SIG-M5 treated with dmso at 0.1 percent for 504 hours (cell line): ENCODE data around the gene CCT5.
"Not testable (repeated sequence)": the region's sequence is repeated elsewhere in the genome, so short reads cannot be mapped to it uniquely, and the experiment has no call there.

ENCODE experiments used
- DNase-seq: peaks from one replicate; lab custom pipeline; 2025; ENCODE audit not compliant: unreplicated experiment; lab: John Stamatoyannopoulos, UW

CCT5 gene

DNA sequence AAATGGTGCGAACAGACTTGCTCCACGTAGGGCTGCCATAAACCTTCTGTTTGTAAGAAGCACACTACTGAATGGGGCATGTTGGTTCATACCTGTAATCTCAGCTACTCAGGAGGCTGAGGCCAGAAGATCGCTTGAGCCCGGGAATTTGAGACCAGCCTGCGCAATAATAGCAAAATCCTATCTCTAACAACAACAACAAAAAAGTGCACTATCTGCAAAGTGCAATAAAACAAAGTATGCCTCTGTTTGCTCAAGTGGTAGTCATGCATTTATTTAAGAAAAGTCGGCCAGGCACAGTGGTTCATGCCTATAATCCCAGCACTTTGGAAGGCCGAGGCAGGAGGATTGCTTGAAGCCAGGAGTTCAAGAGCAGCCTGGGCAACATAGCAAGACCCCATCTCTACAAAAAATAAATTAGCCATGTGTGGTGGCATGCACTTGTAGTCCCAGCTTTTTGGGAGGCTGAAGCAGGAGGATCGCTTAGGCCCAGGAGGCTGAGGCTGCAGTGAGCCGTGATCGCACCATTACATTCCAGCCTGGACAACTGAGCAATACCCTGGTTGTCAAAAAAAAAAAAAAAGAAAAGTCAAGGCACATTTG, 5.6 kb upstream of the CCT5 start:
- DNase-seq, result no peak

DNA sequence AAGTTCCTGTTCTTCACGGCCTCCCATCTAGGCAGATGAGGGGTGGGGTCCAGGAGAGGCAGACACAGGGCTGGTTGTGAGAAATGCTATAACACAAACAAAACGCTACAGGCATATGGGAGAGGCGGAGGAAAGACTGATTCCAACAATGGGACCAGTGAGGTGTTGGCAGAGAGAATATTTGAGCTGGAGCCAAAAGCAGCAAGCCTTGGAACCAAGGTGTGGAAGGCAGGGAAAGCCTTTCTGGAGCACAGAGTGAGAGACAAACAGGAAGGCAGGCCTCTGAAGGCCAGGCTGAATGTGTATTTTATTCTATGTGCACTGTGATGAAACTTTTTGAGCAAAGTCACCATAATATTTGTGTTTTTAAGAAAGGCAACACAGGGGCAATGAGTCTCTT, 3.3 kb upstream of the CCT5 start:
- DNase-seq, result no peak

DNA sequence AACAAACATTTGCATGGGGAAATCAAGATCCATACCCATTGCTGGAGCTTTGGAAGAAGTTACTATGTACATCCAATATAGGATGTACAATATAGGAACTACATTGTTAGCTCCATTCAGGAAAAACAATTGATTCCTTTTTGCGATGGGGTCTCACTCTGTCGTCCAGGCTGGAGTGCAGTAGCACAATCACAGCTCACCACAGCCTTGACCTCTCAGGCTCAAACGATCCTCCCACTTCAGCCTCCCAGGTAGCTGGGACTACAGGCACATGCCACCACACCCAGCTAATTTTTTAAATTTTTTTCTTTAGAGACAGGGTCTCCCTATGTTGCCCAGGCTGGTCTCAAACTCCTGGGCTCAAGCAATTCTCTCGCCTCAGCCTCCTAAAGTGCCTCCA, 2.9 kb upstream of the CCT5 start:
- not testable (repeated sequence) for DNase-seq

DNA sequence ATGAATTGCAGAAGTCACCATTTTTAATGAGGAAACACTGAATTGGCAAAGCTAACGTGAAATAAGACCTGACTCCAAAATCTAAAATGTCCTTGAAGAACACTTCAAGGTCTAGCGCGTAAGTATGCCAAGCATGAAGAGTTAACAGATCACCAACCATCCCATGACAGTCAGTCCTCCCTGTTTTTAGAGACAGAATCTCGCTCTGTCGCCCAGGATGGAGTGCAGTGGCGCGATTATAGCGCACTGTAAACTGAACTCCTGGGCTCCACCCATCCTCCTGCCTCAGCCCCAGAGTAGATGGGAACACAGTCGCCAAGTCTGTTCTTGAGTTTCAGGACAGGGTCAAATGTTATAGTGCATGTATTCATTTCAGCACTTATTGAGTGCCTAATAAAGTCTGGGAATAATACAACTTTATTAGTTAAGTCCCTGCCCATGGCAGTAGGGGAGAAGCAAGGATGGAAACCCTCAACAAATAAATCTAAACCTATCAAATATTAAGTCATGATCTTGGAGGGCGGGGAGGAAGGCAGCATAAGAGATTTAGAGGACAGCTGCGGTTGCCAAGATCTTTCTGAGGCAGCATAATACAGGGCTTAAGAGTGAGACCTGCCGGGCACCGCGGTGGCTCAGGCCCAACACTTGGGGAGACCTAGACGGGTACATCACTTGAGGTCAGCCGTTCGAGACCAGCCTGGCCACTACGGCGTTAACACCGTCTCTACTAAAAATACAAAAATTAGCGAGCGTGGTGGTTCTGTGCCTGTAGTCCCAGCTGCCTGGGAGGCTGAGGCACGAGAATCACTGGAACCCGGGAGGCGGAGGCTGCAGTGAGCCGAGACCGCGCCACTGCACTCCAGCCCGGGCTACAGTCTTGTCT, 1.5 kb upstream of the CCT5 start:
- DNase-seq, result no peak

DNA sequence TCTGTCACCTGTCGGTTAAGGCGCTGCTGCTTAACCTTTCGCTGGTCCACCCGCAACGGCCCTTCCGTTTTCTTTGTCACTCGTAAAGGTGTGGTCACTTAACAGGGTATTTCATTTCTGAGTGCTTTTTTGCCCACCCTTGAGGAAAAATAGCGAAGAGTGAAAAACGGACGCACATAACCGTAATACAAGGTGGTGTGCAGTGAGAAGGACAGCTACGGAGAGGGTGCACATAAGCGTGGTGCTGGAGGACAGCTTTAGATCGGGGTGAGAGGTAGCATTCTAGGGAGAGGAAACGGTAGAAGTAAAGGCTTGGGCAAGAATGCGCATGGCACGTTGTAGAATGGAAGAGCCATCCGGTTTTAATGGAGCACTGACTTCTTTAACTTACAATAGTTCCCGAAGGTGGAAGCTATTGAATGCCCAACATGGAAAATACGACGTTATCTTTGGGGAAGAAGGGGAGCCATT, 761 bp downstream of the CCT5 start:
- DNase-seq, result peak; percentile 27

DNA sequence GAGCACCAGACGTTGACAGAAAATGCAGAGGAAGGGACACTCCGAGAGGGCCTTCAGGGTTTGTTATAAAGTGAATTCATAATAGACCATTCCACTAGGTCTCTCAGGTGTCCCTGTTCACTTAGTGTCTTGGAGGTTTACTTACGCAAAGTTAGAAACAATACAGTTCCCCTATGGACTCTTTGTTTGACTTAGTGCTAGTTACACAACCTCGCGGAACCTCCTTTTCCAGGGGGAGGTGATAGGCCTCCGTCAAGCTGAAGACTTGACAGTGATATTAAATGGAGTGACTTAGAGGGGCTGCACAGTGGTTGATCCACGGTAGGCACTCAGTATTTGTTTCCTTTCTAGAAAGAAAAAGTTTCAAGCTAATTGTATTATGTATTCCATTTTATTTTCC, 1.3 kb downstream of the CCT5 start:
- DNase-seq, result peak; percentile 77

DNA sequence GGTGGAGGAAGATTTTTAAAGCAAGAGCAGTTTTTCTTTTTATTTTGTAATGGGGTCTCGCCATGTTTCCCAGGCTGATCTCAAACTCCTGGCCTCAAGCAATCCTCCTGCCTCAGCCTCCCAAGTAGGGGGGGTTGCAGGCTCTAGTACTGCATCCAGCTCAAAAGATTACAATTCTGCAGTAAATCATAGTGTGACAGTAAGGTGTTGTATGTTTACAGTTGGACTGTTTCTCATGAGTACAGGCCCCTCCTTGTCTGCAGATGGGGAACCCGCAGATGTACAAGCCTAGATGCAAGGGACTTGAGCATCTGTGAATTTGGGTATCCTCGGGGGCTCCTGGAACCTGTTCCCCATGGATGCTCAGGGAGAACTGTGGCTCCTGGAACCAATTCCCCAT, 3.3 kb downstream of the CCT5 start:
- no peak for DNase-seq

DNA sequence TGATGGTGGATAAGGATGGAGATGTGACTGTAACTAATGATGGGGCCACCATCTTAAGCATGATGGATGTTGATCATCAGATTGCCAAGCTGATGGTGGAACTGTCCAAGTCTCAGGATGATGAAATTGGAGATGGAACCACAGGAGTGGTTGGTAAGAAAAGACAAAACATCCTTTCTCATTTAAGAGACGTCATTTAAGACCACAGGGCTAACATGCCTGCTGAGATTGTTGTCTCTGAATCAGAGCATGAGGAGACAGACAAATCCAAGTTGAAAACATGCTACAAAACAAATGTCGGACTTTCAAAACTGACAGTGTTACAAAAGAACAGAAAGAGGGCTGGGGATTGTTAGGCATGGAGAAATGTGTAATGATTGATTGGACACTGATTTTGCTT, 4.6 kb downstream of the CCT5 start:
- DNase-seq, result no peak

DNA sequence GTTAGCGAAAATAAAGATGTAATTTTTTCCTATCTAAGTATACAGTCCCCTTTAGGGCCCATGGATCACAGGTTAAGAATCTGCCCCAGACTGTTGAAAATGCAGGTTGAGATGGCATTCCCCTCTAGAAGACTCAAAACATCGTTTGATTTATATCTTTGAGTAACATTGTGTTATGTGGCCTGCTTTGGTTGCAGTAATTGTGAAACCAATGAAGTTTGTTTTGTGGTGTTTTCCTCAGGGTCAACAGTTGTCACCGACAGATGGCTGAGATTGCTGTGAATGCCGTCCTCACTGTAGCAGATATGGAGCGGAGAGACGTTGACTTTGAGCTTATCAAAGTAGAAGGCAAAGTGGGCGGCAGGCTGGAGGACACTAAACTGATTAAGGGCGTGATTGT, 7.8 kb downstream of the CCT5 start:
- DNase-seq, result no peak

DNA sequence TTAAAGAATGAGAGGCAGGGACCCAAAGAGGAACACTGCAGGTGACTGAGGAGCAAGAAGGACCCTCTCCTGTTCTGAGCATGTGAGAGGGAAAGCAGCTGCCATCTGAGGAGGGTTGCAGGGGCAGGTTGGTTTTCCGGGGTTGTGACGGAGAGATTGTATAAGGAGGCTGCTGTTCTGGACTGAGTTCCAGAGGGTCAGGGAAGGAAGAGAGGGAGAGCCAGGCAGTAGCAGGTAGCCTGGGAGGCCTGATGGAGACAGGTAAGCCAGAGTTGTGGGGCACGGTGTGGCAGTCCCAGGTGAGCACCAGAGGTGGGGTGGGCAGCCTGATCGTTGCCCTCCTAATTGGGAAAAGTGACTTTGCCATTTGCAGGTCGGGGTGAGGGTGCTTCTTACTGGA, 9.8 kb downstream of the CCT5 start:
- DNase-seq, result no peak

DNA sequence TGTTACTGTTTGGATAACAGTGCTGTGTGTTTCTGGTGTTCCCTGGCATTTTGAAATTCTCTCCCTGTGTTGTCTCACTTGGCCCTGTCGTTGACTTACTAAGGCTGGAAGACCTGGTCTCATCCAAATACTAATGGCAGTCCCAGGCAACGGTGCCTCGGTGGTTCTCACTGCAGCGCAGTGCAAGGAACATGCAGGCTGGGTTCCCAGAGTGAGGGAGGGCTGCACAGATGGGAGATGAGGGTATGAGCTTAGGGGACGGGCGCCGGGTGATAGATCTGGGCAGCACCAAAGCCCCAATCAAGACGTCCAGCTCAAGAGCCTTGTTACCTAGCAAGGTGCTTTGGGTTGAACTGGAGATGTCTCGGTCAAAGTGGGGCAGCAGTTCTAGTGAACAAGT, 11.0 kb downstream of the CCT5 start:
- no peak for DNase-seq

DNA sequence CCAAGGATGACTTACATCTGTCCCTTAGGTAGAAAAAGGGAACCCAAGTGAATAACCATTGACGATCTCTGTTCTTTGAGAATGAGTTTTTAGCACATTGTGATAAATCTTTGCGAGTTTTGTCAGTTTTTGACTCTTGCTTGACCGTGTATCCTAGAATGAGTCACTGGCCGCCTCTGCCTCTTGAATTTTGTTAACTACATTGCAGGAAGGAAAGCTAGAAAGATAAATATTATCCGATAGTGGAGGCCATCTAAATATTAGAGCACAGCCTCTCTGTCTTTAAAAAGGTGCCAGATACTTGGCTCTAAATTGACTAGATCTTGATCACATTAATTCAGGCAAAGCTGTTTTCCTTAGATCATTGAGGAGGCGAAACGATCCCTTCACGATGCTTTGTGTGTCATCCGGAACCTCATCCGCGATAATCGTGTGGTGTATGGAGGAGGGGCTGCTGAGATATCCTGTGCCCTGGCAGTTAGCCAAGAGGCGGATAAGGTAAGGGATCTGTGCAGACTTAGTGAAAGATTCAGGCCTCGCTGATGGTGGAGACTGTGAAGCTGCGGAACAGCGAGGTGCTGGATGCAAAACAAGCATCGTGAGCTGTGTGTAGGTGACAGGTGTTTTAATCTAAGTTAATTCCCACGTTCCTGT, 12.2 kb downstream of the CCT5 start:
- DNase-seq, result no peak

DNA sequence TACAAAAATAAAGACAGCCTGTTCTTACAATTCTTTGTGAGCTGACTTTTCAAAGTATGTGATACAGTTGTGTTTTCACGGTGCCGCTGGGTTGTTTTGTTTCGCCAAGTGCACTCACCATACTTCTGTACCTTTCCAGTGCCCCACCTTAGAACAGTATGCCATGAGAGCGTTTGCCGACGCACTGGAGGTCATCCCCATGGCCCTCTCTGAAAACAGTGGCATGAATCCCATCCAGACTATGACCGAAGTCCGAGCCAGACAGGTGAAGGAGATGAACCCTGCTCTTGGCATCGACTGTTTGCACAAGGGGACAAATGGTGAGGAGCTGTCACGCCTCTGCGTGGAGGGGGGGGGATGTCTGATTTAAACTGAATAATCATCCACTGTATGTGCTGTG, 12.9 kb downstream of the CCT5 start:
- no peak for DNase-seq

DNA sequence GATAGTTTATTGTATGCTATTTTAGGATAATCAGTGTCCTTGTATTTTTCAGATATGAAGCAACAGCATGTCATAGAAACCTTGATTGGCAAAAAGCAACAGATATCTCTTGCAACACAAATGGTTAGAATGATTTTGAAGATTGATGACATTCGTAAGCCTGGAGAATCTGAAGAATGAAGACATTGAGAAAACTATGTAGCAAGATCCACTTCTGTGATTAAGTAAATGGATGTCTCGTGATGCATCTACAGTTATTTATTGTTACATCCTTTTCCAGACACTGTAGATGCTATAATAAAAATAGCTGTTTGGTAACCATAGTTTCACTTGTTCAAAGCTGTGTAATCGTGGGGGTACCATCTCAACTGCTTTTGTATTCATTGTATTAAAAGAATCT, 14.5 kb downstream of the CCT5 start:
- DNase-seq, result no peak

DNA sequence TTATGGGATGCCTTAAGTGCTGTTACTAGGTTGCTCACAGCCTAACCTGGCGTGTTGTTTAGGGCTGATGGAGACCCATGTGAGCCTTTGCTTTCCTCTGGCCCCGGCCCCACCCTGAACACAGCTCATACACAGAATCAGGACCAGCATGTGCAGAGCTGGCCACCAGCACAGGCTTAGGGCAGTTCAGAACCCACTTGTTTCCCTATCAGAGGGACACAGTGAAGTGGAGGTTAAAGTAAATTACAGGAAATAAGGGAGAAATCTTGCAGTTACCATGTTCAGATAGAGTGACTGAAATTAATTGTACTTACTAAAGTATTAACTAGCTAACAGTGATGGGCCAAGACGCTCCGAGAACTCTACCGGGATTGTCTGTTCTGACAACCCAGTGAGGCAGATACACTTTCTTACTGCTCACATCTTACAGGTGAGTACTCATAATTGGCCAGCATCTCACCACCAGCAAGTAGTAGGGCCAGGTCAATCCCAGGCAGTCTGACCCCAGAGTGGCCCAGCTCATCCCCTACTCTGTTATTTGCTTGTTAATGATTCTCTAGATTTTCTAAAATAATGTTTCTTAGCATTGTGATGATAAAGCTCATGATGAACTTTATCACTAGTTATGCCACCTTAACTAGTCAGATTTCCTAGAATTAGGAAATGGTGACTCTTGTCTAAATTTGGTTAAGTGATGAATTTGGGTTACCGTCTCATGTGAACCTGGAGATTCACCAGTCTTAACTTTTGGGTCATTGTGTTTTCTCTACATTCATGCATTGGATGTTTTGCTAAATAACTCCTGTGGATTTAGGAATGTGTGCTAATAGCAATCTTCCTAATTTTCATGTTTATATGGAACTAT, 15.4 kb downstream of the CCT5 start:
- no peak for DNase-seq

DNA sequence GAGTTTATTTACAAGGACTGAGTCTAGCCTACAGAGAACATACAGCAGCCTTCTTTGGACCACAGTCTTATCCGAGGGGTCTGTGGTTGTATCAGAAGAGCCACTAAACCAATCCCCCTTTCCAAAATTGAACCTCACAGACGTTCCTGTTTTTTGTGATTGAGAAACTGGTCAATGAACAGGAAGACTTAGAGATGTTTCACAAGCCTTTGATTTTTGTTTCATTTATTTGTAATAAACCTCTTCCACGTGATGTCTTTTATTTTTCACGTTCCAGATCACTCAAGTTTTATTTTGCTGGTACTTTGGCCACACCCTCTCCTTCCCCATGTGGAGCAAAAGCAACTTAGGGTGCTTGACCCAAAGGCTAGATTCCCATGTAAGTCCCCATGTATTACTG, 16.1 kb downstream of the CCT5 start:
- DNase-seq, result peak; percentile 42

DNA sequence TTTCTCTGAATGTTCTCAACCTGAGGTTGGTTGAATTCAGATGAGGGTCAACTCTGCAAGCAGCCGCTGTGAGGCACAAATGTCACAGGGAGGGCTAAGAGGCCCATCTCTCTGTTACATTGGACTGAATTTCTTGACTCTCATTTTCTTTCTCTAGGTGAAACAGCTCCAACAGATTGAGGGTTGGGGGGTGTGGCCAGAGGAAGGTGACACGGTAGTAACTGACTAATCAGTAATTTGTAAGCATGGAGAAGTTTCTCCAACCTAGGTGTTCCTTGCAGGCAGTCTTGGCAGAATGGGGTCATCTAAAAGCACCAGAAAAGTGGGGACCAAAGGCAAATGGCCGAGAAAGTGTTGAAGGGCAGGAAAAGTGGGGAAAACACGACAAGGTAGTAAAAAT, 16.8 kb downstream of the CCT5 start:
- no peak for DNase-seq

DNA sequence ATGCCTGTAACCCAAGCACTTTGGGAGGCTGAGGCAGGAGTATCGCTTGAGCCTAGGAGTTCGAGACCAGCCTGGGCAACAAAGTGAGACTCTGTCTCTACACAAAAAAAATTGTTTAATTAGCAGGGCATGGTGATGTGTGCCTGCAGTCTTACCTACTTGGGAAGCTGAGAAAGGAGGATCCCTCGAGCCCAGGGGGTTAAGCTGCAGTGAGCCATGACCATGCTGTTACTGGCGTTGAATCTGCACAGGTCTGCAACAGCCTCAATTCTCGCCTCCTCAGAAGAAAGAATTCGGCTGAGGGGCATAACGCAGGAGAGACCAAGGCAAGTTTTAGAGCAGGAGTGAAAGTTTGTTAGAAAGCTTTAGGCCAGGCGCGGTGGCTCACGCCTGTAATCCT, 18.0 kb downstream of the CCT5 start:
- no peak for DNase-seq

DNA sequence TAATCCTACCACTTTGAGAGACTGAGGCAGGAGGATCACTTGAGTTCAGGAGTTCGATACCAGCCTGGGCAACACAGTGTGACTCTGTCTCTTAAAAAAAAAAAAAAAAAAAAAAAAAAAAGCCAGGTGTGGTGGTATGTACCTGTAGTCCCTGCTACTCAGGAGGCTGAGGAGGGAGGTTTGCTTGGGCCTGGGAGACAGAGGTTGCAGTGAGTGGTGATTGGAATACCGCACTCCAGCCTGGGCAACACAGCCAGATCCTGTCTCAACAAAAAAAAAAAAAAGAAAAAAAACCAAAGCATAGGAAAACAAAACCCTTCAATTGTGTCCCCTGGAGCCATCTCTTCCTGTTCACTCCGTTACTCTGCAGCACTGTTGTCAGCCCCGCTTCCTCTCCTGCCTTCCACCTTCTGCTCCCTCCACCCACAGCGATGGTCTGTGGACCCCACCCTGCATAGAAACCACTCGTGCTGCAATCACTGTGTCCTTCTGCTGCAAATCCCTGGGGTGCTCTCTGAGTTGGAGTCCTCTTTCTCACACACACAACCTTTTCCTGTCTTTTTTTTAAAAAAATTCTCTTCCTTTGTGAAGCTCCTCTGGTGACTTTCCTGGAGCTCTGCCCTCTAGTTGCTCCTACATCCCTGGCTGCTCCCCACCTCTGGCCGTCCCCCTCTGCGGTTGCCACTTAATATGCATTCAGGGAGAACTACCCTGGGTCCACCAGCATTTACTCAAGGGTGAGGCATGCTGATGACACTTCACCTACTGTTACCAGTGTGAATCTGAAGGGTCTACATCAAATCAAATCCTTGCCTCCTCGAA, 22.2 kb downstream of the CCT5 start:
- no peak for DNase-seq

DNA sequence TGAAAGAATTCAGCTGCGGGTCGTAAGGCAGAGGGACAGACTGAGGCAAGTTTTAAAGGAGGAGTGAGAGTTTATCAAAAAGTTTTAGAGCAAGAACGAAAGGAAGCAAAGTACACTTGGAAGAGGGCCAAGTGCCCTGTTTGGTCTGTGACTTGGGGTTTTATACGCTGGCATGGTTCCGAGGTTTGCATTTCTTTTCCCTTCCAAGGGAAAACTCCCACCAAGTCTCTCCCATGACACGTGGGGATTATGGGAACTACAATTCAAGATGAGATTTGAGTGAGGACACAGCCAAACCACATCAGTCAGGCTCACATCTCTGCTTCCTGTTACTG, 22.8 kb downstream of the CCT5 start:
- not testable (repeated sequence) for DNase-seq
